Stimulated activated CD4-positive, alpha-beta T cell treated with anti-CD3 and anti-CD28 coated beads, Interleukin-1b, Interleukin-23, amount 100 ng/mL, for 48 hours (primary cell): ENCODE measurements around the gene MAGOH.

Source experiments
- DNase-seq: peaks from one replicate; pipeline ENCODE4 v3.0.0-alpha.2; 2020

MAGOH gene

DNA sequence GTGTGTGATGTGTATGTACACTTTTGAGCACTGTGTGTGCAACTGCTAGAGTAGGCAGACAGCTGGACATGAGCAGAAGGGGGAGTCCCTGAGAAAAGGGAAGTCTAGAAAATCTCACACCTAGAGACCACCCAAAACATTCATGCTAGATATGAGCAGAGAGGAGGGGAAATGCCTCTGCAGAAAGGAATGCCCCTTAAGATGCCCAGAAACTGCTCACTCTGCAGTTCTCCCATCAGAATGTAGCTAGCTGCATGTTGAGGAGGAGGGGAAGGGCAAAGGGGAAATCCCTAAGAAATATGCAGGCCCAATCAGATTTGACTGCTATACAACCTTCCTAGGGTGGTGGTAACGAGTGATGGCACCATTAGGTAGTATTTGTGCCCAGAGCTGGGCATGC is 31.8 kb upstream of the MAGOH start:
- DNase-seq: no peak

- DNase-seq: no peak
These were observed 29.4 kb upstream of the MAGOH start for GRCh38 chr1:53267761-53268160.

- no peak for DNase-seq
These were observed 27.7 kb upstream of the MAGOH start for GRCh38 chr1:53266038-53266437.

- no peak for DNase-seq
These were observed 27.3 kb upstream of the MAGOH start for GRCh38 chr1:53265581-53265980.

GRCh38 chr1:53264048-53264447 is 25.7 kb upstream of the MAGOH start:
- no peak for DNase-seq

DNA sequence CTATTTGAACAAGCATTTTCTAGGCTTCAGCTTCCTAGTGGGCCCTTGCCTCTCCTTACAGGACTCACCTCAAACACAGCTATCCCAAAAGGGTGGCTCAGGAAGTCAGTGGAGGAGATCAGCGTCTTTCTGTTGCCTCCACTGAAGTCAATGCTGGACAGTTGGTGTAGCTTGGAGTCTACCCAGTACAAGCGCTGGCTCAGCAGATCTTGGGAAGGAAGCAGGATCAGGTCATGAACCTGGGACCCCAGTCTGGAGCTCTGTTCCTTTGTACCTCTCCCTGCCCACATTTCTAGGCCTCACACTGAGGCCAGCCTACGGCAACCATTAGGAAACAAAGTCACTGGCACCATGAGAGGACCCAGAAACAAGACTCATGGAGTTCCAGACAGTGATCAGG is 23.7 kb upstream of the MAGOH start:
- no peak for DNase-seq

DNA sequence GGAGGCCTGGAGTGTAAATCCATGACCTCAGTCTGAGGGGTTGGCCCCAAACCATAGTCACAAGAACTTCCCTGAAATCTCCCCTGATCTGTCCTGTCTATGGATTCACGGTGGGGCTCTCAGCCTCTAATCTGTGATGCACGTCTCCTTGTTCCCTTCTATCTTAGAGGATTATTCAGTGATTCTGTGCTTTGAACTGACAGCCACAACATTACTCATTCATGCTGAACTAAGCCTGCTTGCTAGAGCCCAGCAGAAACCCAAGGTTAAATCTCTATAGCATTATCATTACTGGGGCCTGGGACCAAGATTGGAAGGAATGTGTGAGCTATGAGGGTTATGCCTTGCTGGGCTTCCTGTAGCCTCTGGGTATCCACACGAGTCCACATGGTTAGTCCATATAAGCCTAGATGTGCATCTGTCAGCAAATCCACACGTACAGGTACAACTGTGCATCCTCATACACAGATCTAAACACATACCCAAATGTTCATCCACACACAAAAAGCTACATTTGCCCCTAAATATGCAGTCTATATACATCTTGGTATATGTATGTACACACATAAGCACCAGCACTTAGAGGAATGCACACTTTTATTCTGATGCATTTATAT is 22.4 kb upstream of the MAGOH start:
- DNase-seq: no peak

DNA sequence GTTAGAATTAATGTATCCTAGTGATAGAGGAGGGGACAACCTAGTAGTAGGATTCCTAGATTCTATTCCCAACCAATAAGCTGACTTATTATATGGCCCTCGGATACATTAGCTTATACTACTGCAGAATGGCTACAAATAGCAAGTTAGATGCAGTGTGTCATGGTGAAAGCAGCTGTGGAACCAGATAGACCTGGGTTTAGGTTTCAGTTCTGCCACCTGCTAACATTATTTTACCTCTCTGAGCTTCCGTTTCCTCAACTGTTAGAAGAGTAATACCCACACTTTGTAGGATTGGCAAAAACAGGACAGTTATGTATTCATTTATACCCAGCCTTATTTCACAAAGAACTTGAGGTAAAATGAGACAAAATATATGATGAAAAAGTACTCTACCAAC is 21.6 kb upstream of the MAGOH start:
- no peak for DNase-seq

DNA sequence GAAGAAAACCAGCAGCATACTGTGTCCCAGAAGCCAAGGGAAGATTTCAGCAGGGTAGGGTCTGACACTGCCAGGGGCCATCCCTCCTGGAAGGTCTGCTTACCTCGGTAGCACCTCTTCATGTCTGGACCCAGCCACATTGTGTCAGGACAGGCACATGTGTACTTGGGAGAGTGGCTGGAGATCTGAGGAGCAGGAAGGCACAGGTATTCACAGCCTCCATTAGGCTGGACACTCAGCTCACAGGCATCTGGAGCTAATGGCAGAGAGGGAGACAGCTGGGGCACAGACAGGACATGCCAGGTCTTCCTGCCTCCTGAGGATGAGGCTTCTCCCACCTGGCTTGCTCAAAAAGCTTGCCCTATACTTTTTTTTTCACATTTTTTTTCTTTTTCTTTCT is 19.9 kb upstream of the MAGOH start:
- DNase-seq: no peak

DNA sequence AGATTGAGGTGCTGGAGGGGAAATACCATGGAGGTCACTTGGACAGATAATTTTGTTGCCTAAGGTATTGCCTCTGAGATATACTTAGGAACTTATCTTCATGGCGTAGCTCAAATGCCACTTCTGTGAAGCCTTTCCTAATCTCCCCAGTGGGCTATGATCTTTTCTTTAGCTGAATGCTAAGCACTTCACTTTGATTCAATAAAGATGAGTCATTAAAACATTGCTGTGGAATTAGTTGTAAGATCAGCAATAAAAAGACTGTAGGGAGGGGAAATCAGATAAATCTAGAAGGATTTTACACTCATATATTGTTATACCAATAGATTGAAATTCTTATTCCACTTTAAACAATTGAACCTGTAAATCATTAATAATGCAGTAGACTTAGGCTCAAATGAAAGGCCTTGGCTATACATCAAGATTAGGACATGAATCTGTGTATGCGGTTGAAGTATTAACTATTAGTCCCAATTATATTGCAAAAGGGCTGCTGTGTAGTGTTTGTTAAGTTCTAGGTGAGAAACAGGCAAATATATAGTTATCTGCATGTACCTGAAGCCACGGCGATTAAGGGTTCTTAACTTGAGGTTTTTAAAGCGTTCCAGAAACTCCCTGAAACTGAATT is 19.2 kb upstream of the MAGOH start:
- DNase-seq: no peak

GRCh38 chr1:53256511-53257453 is 18.5 kb upstream of the MAGOH start:
- DNase-seq: no peak

DNA sequence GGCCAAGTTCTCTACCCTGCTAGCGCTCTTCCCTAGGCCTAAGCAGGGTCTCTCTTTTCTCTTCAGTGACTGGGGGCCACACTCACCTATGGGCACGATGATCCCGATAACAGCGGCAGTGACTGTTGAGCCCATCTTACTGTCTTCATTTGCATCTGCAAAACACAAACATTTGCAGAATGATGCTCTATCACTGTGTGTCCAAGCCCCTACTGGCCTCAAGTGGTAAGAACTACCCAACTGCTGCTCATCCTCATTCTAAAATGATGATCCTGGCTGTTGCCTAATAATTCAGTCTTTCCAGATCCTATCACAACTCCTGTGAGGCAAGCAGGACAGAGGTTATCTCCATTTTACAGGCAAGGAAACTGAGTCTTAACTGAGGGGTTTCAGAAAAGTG is 16.7 kb upstream of the MAGOH start:
- DNase-seq: no peak

- DNase-seq: no peak
These were observed 15.8 kb upstream of the MAGOH start for GRCh38 chr1:53254011-53254640.

DNA sequence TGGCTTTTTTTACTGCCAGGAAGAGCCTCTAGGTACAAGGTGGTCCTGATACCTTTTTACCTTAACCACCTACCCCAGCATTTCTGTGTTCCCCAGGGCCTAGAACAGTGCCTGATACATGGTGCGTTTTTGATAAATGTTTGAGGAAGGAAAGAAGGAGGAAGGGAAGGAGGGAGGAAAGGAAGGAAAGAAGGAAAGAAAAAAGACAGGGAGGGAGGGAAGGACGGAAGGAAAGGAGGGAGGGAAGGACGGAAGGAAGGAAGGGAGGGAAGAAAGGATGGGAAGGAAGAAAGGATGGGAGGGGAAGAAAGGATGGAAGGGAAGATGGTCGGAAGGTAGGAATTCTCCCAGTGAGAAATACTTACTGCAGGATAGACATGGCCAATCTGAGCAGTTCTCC is 12.0 kb upstream of the MAGOH start:
- DNase-seq: no peak

GRCh38 chr1:53249706-53250105 is 11.4 kb upstream of the MAGOH start:
- no peak for DNase-seq

DNA sequence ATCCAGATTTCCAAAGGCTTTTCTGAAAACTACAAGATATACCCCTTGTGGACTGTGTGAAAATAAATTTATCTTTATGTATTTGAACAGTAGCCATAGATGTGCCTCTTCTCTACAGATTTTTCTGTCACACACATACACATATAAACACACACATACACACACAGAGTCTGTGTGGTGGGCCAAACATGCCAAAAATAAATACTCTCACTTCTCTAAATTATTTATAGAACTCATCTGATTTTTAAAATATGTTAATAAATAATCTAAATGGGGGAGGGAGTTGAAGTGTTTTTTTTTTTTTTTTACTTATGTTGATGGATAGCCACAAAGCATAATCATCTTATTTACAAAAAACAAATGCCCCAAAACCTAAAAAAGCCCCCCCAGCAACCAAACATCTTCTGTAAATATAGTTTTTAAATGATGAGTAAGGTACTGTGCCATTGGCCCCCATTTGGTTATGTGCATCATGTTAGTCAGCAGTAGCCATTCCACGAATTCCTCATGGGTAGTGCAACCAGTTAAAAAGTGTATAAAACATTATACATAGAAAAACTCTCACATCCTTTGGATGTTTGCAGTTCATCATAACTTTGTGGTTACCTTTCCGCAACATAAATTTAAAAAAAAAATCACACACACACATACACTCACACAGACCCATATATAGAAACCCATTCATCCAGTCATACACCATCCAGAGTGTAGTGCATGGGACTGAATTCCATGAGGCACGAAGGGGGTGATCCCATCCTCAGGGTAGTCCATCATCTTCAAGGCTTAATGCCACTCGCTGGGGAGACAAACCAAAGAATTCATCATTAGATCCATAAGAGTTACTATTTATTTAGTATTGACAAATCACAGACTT is 8.2 kb upstream of the MAGOH start:
- no peak for DNase-seq

DNA sequence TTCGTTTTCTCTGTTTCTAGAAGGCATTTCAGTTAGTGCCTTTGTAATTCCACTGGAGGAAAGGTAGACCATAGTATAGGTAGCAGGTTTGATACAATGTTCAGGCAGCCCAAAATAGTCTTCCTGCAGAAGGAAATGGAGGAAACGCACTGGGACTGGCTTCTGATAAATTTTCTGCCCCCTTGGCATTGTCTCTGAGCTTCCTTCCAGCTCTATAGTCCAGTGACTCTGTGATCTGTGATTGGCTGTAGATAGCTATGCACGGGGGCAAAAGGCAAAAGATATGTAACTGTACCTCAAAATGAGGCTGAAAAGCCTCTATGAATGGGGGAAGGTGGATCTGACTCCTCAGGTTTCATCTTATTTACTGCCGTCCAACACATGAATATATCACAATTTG is 5.8 kb upstream of the MAGOH start:
- no peak for DNase-seq

- no peak for DNase-seq
These were observed 4.1 kb upstream of the MAGOH start for GRCh38 chr1:53242381-53242780.

DNA sequence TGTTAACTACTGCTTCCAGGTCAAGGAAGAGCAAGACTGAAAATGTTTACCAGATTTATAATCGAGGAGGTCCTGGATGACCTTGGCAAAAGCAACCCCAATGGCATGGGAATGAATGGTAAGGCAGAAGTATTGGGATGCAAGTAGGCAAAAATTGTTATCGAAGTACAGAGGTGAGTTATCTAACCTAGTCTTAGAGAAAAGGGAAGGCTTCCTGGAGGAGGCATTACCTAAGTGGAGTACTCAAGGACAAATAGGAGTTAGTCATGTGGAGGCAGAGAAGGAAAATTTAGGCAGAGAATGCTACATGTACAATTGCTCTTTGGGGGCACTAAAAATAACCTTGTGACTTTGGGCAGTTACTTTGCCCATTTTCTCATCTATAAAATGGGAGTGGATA is 3.5 kb upstream of the MAGOH start:
- no peak for DNase-seq

DNA sequence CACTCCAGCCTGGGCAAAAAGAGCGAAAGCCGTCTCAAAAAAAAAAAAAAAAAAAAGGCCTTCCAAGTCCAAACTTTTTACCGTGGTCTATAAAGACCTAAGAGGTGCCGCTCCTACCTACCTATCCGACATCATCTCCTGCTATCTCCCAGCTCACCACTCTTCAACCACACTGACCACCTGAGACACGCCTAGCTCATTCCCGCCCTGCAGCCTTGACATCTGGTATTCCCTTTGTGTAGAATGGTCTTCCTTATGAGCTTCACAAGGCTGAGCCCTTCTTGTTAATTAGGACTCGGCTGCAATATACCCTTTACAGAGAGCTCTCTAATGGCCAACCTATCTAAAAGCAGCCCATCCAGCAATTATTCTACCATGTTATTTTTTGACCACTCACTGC is 680 bp downstream of the MAGOH start:
- no peak for DNase-seq

- no peak for DNase-seq
These were observed 17.4 kb downstream of the MAGOH start for GRCh38 chr1:53220962-53221286.

DNA sequence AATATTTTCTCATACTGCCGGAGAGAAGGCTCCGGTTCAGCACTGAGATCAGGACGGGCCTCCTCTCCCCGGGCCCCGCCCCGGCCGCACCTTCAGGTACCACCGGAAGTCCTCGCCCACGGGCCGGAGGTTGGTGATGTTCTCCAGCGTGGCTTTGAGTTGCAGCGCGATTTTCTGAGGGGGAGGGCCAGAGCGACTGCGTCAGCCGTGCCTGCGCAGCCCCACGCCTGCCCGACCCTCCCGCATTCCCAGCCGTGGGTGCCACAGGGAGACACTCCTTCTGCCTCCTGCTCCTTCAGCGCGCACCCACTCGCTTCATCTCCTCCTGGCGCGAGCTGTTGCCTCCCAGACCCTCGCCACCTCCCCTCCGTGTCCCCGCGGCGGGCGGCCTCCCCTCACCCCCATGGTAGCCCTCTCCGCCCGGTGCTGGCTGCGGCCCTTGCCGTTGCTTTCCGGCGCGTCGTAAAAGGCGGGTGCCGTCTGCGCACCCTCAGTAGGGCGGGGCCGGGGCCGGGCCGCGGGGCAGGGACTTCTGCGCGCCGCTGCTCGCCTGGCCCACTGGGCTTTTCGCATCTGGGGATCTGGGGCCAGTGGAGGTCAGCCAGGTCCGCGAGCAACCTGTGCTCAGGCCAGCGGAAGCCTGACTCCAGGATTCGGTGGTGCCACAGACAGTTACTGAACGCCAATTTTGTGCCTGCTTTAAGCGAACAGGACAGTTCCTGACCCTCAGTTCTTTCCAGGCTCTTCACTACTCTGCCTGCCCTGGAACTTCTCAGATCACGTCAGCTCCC is 18.0 kb downstream of the MAGOH start, which contains the start of gene CZIB:
CZIB (minus strand) TSS at position 464 of the 791 bp plus-strand sequence; CDS start at position 405, 59 bp downstream.
- peak; percentile 96 for DNase-seq
